Natural killer cell treated with Interleukin-12 subunit alpha and Interleukin-12 subunit beta and Interleukin-15 and Interleukin-18, amount 100 ng/mL, for 72 hours (primary cell): ENCODE data around the gene ZNRF3. TPM values are rescaled to one million over a fixed set of nuclear protein-coding genes. Genes with fewer than 3 reads are reported as not detected.
"Not testable (repeated sequence)": the region's sequence is repeated elsewhere in the genome, so short reads cannot be mapped to it uniquely, and the experiment has no call there.

Experiments used
- ATAC-seq, 2 donors: fragments of 150-1000 bp; cut with Tn5 transposase in 1 of 2; sonication (Bioruptor Pico), chemical (Tn5 transposase) in 1 of 2; 2 replicates each; pipeline ENCODE4 v1.10.0; 2021
- DNase-seq: peaks from one replicate; pipeline ENCODE4 v3.0.0; 2022; ENCODE audit warnings: low spot score
- H3K27ac Mint-ChIP-seq, 2 donors: 1 replicate in 1 of 2; 2 replicates in 1 of 2; pipeline ENCODE4 v1.8.0; 2022; ENCODE audit warnings: mixed read lengths in 2 of 2, mild to moderate bottlenecking in 1 of 2, moderate library complexity in 1 of 2
- H3K27me3 Mint-ChIP-seq, 2 donors: 1 replicate in 1 of 2; 2 replicates in 1 of 2; pipeline ENCODE4 v1.8.0; 2022; ENCODE audit warnings: mixed read lengths in 2 of 2
- H3K36me3 Mint-ChIP-seq: one replicate; pipeline ENCODE4 v1.8.0; 2022; ENCODE audit warnings: mixed read lengths
- H3K4me1 Mint-ChIP-seq, 2 donors: 1 replicate in 1 of 2; 2 replicates in 1 of 2; pipeline ENCODE4 v1.8.0; 2022; ENCODE audit warnings: low read depth in 2 of 2, mixed read lengths in 2 of 2, mild to moderate bottlenecking in 1 of 2
- H3K4me3 Mint-ChIP-seq: one replicate; pipeline ENCODE4 v1.8.0; 2022; ENCODE audit warnings: mixed read lengths
- H3K9me3 Mint-ChIP-seq: 2 replicates; pipeline ENCODE4 v1.8.0; 2022; ENCODE audit warnings: mixed read lengths
- total RNA-seq, 2 donors: library from RNA; stranded (reverse); gene quantifications; one replicate each; pipeline ENCODE4 v1.2.3, GENCODE V29; 2022

Gene ZNRF3
- total RNA-seq, 2 donors from 2014 or later, result 0.61 to 0.64 TPM

- Mint-ChIP-seq H3K4me1 (peaks cover 1 to 5% of the 10 kb centered on the region in 2 donors), H3K27me3 (peaks cover 24 to 39% of the 10 kb centered on the region in 2 donors), H3K36me3 (no peaks in the 10 kb centered on the region), H3K27ac (no peak overlapping the region), H3K9me3 (no peaks in the 10 kb centered on the region), H3K4me3 (no peak overlapping the region)
- DNase-seq, result no peak
- no peak for ATAC-seq
Observed at GRCh38 chr22:29037340-29037932, 154.1 kb downstream of the ZNRF3 start.

- no peak for ATAC-seq
- peaks cover 17 to 23% of the 10 kb centered on the region in 2 donors for H3K27me3 Mint-ChIP-seq
Observed at GRCh38 chr22:29039148-29039547, 155.8 kb downstream of the ZNRF3 start.

DNA sequence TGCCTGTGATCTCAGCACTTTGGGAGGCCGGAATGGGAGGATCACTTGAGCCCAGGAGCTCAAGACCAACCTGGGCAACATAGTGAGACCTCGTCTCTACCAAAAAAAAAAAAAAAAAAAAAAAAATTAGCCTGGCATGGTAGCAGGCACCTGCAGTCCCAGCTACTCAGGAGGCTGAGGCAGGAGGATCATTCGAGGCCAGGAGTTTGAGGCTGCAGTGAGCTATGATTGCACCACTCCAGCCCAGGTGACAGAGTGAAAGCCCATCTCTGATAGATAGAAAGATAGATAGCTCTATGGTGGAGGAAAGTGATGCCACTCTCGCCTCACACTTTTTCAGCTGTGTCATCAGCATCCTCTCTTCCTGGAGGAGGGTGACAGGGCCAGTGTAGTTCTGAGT, 156.3 kb downstream of the ZNRF3 start:
- not testable (repeated sequence) for DNase-seq, H3K4me3 Mint-ChIP-seq, H3K9me3 Mint-ChIP-seq, H3K27ac Mint-ChIP-seq, H3K36me3 Mint-ChIP-seq, H3K4me1 Mint-ChIP-seq
- ATAC-seq, result peak in 1 of 2 donors; percentile 31
- H3K27me3 Mint-ChIP-seq, result peaks cover 11 to 18% of the 10 kb centered on the region in 2 donors

More at GRCh38 chr22:29039148-29039547, 155.8 kb downstream of the ZNRF3 start:
- Mint-ChIP-seq H3K27ac (no peak overlapping the region), H3K9me3 (no peaks in the 10 kb centered on the region), H3K4me1 (peaks cover 0 to 5% of the 10 kb centered on the region in 2 donors), H3K4me3 (no peak overlapping the region), H3K36me3 (no peaks in the 10 kb centered on the region)
- no peak for DNase-seq

DNA sequence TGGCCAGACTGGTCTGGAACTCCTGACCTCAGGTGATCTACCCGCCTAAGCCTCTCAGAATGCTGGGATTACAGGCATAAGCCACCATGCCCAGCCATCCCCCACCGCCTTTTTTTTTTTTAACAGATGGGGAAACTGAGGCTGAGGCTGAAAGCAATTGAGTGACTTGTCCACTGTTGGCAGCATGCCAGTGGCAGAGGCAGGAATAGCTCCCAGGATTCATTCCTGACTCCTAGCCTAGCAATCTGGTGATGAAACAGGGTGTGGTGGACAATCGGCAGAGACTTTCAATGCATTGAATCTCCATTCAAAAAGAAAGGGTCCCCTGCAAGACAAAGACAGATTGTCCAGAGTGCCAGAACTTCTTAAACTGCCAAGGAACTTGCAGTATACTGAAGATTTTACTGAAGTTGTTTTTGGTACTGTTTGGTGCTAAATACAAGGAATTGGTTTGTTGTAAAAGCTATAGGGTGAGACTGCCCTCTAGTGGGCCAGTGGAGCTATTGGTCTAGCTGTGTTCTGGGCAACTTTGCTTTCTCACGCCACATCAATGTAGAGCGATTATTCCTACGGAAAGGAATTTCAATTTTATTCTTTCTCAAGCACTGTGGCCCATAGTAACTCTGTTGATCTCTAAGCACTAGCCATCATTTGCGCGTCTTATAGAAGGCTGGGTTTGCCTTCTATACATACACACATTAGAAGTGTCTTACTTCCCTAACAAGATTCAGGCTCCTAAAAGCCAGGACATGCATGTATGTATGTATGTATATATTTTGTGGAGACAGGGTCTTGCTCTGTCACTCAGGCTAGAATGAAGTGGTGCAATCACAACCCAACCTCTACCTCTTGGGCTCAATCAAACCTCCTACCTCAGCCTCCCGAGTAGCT, 157.3 kb downstream of the ZNRF3 start:
- peaks cover 8 to 10% of the 10 kb centered on the region in 2 donors for H3K27me3 Mint-ChIP-seq
- no peak overlapping the region for H3K4me3 Mint-ChIP-seq
- DNase-seq (peak; percentile 76), ATAC-seq (peak; percentile 62 to 79)
- no peaks in the 10 kb centered on the region for H3K9me3 Mint-ChIP-seq
- peaks cover 0 to 5% of the 10 kb centered on the region in 2 donors for H3K4me1 Mint-ChIP-seq
- no peaks in the 10 kb centered on the region for H3K36me3 Mint-ChIP-seq
- no peak overlapping the region for H3K27ac Mint-ChIP-seq

DNA sequence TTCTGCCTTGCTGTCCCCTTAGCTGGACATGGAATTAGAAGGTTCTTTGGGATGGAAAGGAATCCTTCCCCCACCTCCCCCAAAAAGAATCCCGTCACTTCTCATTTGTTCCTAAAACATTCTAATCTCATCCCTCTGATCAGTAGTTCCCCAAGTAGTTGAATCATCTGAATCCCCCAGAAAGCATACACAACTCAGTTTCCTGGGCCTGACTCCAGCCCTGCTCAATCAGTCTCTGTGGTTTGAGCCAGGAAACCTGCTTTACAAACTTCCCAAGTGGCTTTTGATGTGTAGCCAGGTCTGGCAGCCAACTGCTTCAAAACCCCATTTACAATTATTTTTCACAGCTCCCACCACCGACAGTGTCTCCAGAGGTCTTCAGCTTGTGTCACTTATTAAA, 158.0 kb downstream of the ZNRF3 start:
- DNase-seq (no peak), ATAC-seq (no peak)
- no peak overlapping the region for H3K27ac Mint-ChIP-seq
- H3K9me3 Mint-ChIP-seq, result no peaks in the 10 kb centered on the region
- H3K27me3 Mint-ChIP-seq, result peaks cover 8 to 10% of the 10 kb centered on the region in 2 donors
- H3K4me3 Mint-ChIP-seq, result no peak overlapping the region
- no peaks in the 10 kb centered on the region for H3K36me3 Mint-ChIP-seq
- peaks cover 0 to 5% of the 10 kb centered on the region in 2 donors for H3K4me1 Mint-ChIP-seq

DNA sequence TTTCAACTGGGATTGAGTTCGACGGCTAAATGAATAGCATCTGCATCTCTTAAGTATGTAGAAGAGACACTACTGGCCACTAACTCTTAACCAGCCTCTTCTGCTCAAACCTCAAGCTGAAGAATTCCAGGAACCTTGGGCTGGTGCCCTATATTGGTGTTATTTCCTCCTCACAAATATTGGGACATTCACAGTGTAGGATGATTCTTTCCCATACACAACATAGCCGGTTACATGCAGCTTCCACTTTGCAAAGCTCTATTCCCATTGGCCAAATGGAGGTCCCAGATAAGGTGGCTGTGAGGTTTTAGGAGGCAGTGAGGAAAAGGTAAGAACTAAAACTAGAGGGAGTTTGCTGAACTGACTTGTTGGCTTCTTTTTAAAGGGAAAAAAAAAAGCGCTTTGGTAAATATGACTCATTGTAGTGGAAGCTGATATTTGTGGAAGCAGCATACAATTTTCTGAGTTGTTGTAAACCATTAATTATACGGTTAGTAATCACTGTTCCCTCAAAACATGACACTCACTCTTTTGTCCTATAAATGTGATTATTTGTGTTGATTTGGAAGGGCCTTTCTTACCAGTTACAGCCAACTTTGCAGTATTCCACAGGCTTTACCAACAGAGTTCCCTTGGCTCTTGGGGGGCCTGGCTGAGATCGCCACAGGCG, 160.7 kb downstream of the ZNRF3 start:
- Mint-ChIP-seq H3K36me3 (no peaks in the 10 kb centered on the region), H3K9me3 (no peaks in the 10 kb centered on the region), H3K27me3 (peaks cover 5 to 10% of the 10 kb centered on the region in 2 donors), H3K27ac (no peak overlapping the region), H3K4me1 (no peaks in the 10 kb centered on the region), H3K4me3 (no peak overlapping the region)
- DNase-seq (no peak), ATAC-seq (no peak)

GRCh38 chr22:29044657-29045176, 161.3 kb downstream of the ZNRF3 start:
- DNase-seq, result no peak
- no peak for ATAC-seq
- H3K4me3 Mint-ChIP-seq, result no peak overlapping the region
- peaks cover 5 to 10% of the 10 kb centered on the region in 2 donors for H3K27me3 Mint-ChIP-seq
- H3K36me3 Mint-ChIP-seq, result no peaks in the 10 kb centered on the region
- H3K4me1 Mint-ChIP-seq, result no peaks in the 10 kb centered on the region
- H3K9me3 Mint-ChIP-seq, result no peaks in the 10 kb centered on the region
- no peak overlapping the region for H3K27ac Mint-ChIP-seq

GRCh38 chr22:29048822-29049654, 165.7 kb downstream of the ZNRF3 start:
- no peak for DNase-seq
- peak in 1 of 2 donors; percentile 21 for ATAC-seq
- Mint-ChIP-seq H3K27me3 (no peaks in the 10 kb centered on the region), H3K36me3 (no peaks in the 10 kb centered on the region), H3K4me1 (no peaks in the 10 kb centered on the region), H3K4me3 (no peak overlapping the region), H3K27ac (no peak overlapping the region), H3K9me3 (no peaks in the 10 kb centered on the region)

DNA sequence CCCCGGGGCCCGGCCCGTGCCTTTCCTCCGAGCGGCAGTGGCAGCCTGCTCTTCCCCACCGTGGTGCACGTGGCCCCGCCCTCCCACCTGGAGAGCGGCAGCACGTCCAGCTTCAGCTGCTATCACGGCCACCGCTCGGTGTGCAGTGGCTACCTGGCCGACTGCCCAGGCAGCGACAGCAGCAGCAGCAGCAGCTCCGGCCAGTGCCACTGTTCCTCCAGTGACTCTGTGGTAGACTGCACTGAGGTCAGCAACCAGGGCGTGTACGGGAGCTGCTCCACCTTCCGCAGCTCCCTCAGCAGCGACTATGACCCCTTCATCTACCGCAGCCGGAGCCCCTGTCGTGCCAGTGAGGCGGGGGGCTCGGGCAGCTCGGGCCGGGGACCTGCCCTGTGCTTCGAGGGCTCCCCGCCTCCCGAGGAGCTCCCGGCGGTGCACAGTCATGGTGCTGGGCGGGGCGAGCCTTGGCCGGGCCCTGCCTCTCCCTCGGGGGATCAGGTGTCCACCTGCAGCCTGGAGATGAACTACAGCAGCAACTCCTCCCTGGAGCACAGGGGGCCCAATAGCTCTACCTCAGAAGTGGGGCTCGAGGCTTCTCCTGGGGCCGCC, 166.4 kb downstream of the ZNRF3 start:
- Mint-ChIP-seq H3K27ac (no peak overlapping the region), H3K4me1 (no peaks in the 10 kb centered on the region), H3K9me3 (no peaks in the 10 kb centered on the region), H3K36me3 (no peaks in the 10 kb centered on the region), H3K4me3 (no peak overlapping the region), H3K27me3 (peaks cover 0 to 1% of the 10 kb centered on the region in 2 donors)
- no peak for ATAC-seq
- DNase-seq, result no peak

DNA sequence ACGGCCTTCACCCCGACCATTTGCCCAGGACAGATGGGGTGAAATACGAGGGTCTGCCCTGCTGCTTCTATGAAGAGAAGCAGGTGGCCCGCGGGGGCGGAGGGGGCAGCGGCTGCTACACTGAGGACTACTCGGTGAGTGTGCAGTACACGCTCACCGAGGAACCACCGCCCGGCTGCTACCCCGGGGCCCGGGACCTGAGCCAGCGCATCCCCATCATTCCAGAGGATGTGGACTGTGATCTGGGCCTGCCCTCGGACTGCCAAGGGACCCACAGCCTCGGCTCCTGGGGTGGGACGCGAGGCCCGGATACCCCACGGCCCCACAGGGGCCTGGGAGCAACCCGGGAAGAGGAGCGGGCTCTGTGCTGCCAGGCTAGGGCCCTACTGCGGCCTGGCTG, 167.1 kb downstream of the ZNRF3 start:
- H3K4me3 Mint-ChIP-seq, result no peak overlapping the region
- H3K9me3 Mint-ChIP-seq, result no peaks in the 10 kb centered on the region
- no peak for DNase-seq
- no peak for ATAC-seq
- no peak overlapping the region for H3K27ac Mint-ChIP-seq
- H3K4me1 Mint-ChIP-seq, result no peaks in the 10 kb centered on the region
- no peaks in the 10 kb centered on the region for H3K36me3 Mint-ChIP-seq
- peaks cover 3 to 7% of the 10 kb centered on the region in 2 donors for H3K27me3 Mint-ChIP-seq

GRCh38 chr22:29053048-29053702, 169.8 kb downstream of the ZNRF3 start:
- peak in 1 of 2 donors; percentile 66 for ATAC-seq
- Mint-ChIP-seq H3K27ac (no peak overlapping the region), H3K4me1 (no peaks in the 10 kb centered on the region)

GRCh38 chr22:29054251-29054767, 170.9 kb downstream of the ZNRF3 start:
- no peak for DNase-seq
- H3K4me1 Mint-ChIP-seq, result no peaks in the 10 kb centered on the region
- no peaks in the 10 kb centered on the region for H3K9me3 Mint-ChIP-seq
- H3K27ac Mint-ChIP-seq, result no peak overlapping the region
- H3K27me3 Mint-ChIP-seq, result peaks cover 7 to 19% of the 10 kb centered on the region in 2 donors
- no peak overlapping the region for H3K4me3 Mint-ChIP-seq
- ATAC-seq, result no peak
- H3K36me3 Mint-ChIP-seq, result no peaks in the 10 kb centered on the region

More at GRCh38 chr22:29053048-29053702, 169.8 kb downstream of the ZNRF3 start:
- Mint-ChIP-seq H3K27me3 (peaks cover 5 to 11% of the 10 kb centered on the region in 2 donors), H3K9me3 (no peaks in the 10 kb centered on the region), H3K4me3 (no peak overlapping the region), H3K36me3 (no peaks in the 10 kb centered on the region)
- no peak for DNase-seq
